Sciatic nerve (tissue), 2 donors: Measurements from ENCODE around the gene PID1. TPM values are rescaled to one million over a fixed set of nuclear protein-coding genes. Genes with fewer than 3 reads are reported as not detected.
A peak's percentile ranks its signal among the peaks of the same experiment; 100 is the strongest.
"Not testable (repeated sequence)": the region's sequence is repeated elsewhere in the genome, so short reads cannot be mapped to it uniquely, and the experiment has no call there.

ENCODE experiments used
- ATAC-seq: fragments of 200-7000 bp; cut with Tn5 transposase; one replicate; pipeline ENCODE4 v1.9.1; 2020; ENCODE audit warnings: mild to moderate bottlenecking, moderate library complexity
- DNase-seq: peaks from one replicate; pipeline ENCODE4 v3.0.0-alpha.2; 2020; ENCODE audit warnings: low spot score
- intact Hi-C: fragments of 100-400 bp; cut with DNase I; formaldehyde crosslinking; loops from one replicate; pipeline ENCODE4 v1.14.2; 2022
- total RNA-seq: library from RNA; stranded (reverse); fragmentation: NEBNext Ultra II Directional; extraction: Animal tissue kit (Norgen Biotek cat#: 25700); gene quantifications from one replicate; pipeline ENCODE4 v1.2.1, GENCODE V29; 2021
- donor health status: DM: no; HTN: no; CAD: no.
- donor health status: DM: no; HTN: no; CAD: no.

The PID1 gene
- total RNA-seq, 1 donor from 2014 or later = 24.3 TPM

GRCh38 chr2:229230256-229230655, 40.8 kb downstream of the PID1 start:
- DNase-seq (no peak), ATAC-seq (peak; percentile 60)
- intact Hi-C loops = no loop called here

GRCh38 chr2:229226382-229226781, 44.7 kb downstream of the PID1 start:
- ATAC-seq = peak; percentile 77
- no peak for DNase-seq
- intact Hi-C loops = no loop called here

DNA sequence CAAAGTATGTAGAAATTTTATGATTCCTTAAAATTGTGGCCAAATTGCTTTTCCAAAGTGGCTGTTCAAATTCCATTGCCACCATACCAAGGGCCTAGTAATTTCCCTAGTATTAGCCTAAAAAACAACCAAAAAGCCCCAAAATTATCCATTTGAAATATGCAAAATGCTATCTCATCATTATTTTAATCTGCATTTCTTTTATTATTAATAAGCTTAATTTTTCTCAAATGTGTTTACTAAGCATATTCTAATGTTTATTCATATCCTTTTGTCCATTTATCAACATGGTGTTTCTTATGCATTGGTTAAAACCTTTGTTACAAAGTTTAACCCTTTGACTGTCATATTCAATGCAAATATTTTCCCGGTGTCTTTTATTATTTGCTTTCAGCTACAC, 48.0 kb downstream of the PID1 start:
- no peak for DNase-seq
- no peak for ATAC-seq
- intact Hi-C loops = no loop called here

DNA sequence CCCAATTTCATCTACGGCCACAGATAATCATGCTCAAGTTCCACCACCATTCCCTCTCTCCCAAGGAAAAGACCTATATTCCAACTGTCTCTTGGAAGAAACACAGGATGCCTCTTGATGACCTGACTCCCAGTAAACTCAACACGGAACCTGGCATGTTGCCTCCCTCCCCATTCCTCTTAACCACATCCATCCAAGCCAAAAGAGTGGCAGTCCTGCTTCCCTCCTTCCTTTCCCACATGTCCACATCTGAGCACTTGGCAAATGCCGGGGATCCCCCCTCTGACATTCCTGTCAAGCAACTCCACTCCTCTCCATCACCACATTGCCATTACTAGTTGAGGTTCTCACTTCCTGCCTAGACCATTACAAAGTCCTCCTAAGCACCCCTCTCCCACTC, 49.4 kb downstream of the PID1 start:
- intact Hi-C loops = no loop called here
- ATAC-seq (no peak), DNase-seq (no peak)

DNA sequence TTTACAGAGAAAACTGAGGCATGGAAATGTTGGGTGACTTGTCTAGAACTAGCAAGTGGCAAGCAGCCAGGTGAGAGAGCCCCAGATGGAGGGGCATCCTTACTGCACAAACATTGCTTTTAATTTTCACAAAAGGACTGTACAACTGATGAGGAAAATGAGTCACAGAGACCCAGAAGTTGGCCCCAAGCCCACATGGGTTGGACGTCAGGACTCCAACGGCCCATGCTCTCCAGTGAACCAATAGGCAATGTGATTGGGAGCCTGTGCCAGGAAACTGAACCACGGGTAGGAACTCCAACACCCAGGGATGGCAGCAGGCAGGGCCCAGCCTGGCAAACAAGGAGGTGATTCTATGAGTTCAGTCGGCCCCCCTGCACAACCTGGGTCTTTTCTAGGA, 50.8 kb downstream of the PID1 start:
- ATAC-seq = no peak
- intact Hi-C loops = no loop called here
- no peak for DNase-seq

GRCh38 chr2:229218329-229218921, 52.7 kb downstream of the PID1 start:
- intact Hi-C loops = no loop called here
- no peak for DNase-seq
- ATAC-seq = no peak

- ATAC-seq (no peak), DNase-seq (no peak)
- intact Hi-C loops = no loop called here
Observed at GRCh38 chr2:229212241-229212640, 58.8 kb downstream of the PID1 start.

GRCh38 chr2:229210641-229211040, 60.4 kb downstream of the PID1 start:
- no peak for ATAC-seq
- no peak for DNase-seq
- intact Hi-C loops = no loop called here

DNA sequence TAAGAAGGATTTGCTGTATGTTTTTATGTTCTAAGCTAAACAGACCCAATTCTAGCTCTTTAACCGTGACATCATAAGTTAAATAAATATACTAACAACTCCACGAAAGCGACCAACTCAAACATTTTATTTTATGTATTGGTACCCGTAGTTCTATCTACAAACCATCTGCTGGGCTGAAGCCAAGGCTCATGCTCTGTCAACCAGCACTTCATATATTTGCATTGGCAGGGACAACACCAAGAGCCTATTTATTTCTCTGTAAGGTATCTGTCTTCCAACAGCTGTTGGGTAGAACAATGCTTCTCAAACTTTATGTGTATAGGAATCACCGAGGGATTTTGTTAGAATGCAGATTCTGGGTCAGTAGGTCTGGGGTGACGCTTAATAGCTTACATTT, 64.5 kb downstream of the PID1 start:
- no peak for DNase-seq
- no peak for ATAC-seq
- intact Hi-C loops = no loop called here

- ATAC-seq (peak; percentile 22), DNase-seq (no peak)
- intact Hi-C loops = no loop called here
Observed at GRCh38 chr2:229205704-229206103, 65.4 kb downstream of the PID1 start.

- ATAC-seq = no peak
- intact Hi-C loops = no loop called here
- no peak for DNase-seq
Observed at GRCh38 chr2:229202646-229203045, 68.4 kb downstream of the PID1 start.

- intact Hi-C loops = no loop called here
- DNase-seq (no peak), ATAC-seq (no peak)
Observed at GRCh38 chr2:229201521-229201920, 69.6 kb downstream of the PID1 start.

- intact Hi-C loops = no loop called here
- ATAC-seq (no peak), DNase-seq (no peak)
Observed at GRCh38 chr2:229199267-229199666, 71.8 kb downstream of the PID1 start.

GRCh38 chr2:229196448-229196847, 74.6 kb downstream of the PID1 start:
- DNase-seq (no peak), ATAC-seq (no peak)
- intact Hi-C loops = no loop called here

- intact Hi-C loops = no loop called here
- no peak for DNase-seq
- ATAC-seq = no peak
Observed at GRCh38 chr2:229195346-229195947, 75.6 kb downstream of the PID1 start.

DNA sequence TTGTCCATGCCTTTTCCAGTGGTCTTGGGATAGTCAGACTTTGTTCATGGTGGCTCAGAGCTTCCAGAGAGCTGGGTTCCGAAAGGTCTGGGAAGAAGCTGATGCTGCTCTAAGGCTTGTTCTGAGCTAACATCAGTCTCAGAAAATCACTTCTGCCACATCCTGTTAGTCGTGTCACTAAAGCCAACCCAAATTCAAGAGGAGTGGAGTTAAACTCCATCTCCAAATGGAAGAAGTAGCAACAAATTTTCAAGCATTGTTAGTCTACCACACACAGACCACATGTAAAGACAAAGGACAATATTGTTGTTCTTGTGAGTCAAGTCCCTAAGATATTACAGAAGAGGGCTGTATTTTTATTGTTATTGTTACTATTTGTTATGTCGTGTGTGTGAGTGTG, 77.8 kb downstream of the PID1 start:
- intact Hi-C loops = no loop called here
- DNase-seq (no peak), ATAC-seq (no peak)

GRCh38 chr2:229191413-229191812, 79.7 kb downstream of the PID1 start:
- intact Hi-C loops = no loop called here
- DNase-seq (no peak), ATAC-seq (no peak)

DNA sequence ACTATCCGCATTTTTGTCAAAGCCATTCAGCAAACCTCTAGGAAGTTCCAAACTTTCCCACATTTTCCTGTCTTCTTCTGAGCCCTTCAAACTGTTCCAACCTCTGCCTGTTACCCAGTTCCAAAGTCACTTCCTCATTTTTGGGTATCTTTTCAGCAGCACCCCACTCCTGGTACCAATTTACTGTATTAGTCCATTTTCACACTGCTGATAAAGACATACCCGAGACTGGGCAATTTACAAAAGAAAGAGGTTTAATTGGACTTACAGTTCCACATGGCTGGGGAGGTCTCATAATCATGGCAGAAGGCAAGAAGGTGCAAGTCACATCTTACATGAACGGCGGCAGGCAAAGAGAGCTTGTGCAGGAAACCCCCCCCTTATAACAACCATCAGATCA, 84.0 kb downstream of the PID1 start:
- DNase-seq, intact Hi-C loops: not testable (repeated sequence)

DNA sequence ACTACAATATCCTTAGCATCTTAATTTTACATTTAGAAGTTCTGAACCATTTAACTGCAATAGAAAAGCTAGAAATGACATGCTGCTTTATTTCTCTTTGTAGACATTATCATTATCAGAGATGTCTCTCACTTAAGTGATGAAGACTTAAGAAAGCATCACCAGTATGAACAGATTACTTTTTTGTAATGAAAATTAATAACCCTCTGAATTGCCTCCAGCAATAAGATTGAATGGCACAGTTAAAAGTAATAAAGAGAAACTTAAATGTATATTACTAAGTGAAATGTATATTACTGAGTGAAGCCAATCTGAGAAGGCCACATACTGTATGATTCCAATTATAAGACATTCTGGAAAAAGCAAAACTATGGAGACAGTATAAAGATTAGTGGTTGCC, 89.4 kb downstream of the PID1 start:
- DNase-seq (no peak), ATAC-seq (no peak)
- intact Hi-C loops = no loop called here

More for the DNA sequence above, 84.0 kb downstream of the PID1 start:
- ATAC-seq = not testable (repeated sequence)

GRCh38 chr2:229180658-229181057, 90.4 kb downstream of the PID1 start:
- ATAC-seq (no peak), DNase-seq (no peak)
- intact Hi-C loops = no loop called here

- intact Hi-C loops = no loop called here
- ATAC-seq (peak; percentile 86), DNase-seq (no peak)
Observed at GRCh38 chr2:229179628-229180027, 91.5 kb downstream of the PID1 start.
